ENCODE measurements around the gene CNTN5. TPM values are rescaled to one million over a fixed set of nuclear protein-coding genes. Genes with fewer than 3 reads are reported as not detected.

The CNTN5 gene
- total RNA-seq, 4 donors from 2014 or later: 0.51 to 2.3 (median 0.58) TPM; not detected in 1

- Histone ChIP-seq H3K9me3 (no peaks in the 10 kb centered on the region), H3K4me1 (no peaks in the 10 kb centered on the region), H3K27ac (no peak overlapping the region), H3K4me3 (no peak overlapping the region), H3K36me3 (no peaks in the 10 kb centered on the region), H3K27me3 (no peaks in the 10 kb centered on the region)
- TF ChIP-seq POLR2A (IDR thresholded peaks at IDR 0.05) (no peak), CTCF (IDR thresholded peaks at IDR 0.05) (no peak)
- intact Hi-C loops (cut with DNase I; ENCODE audit: low total_unique reads): no loop called here
- DNase-seq: no peak
Observed at GRCh38 chr11:99135508-99135907, 114.8 kb downstream of the CNTN5 start.

- H3K27ac ChIP-seq: no peak overlapping the region
- TF ChIP-seq CTCF (IDR thresholded peaks at IDR 0.05) (no peak), POLR2A (IDR thresholded peaks at IDR 0.05) (no peak)
- H3K36me3 ChIP-seq: no peaks in the 10 kb centered on the region
- no peaks in the 10 kb centered on the region for H3K4me1 ChIP-seq
- no peaks in the 10 kb centered on the region for H3K9me3 ChIP-seq
- no peaks in the 10 kb centered on the region for H3K27me3 ChIP-seq
- intact Hi-C loops (cut with DNase I; ENCODE audit: low total_unique reads): no loop called here
- no peak for DNase-seq
- no peak overlapping the region for H3K4me3 ChIP-seq
Observed at GRCh38 chr11:99142237-99142636, 121.5 kb downstream of the CNTN5 start.

GRCh38 chr11:99148352-99148751 lies 127.6 kb downstream of the CNTN5 start:
- no peak for TF ChIP-seq CTCF (IDR thresholded peaks at IDR 0.05)
- TF ChIP-seq POLR2A (IDR thresholded peaks at IDR 0.05): no peak
- H3K4me3 ChIP-seq: no peak overlapping the region
- H3K27me3 ChIP-seq: no peaks in the 10 kb centered on the region
- DNase-seq: no peak
- no peaks in the 10 kb centered on the region for H3K36me3 ChIP-seq
- H3K9me3 ChIP-seq: no peaks in the 10 kb centered on the region
- H3K4me1 ChIP-seq: no peaks in the 10 kb centered on the region
- H3K27ac ChIP-seq: no peak overlapping the region
- intact Hi-C loops (cut with DNase I; ENCODE audit: low total_unique reads): no loop called here

GRCh38 chr11:99154277-99154676 lies 133.5 kb downstream of the CNTN5 start:
- TF ChIP-seq CTCF (IDR thresholded peaks at IDR 0.05): no peak
- no peak for TF ChIP-seq POLR2A (IDR thresholded peaks at IDR 0.05)
- no peak for DNase-seq
- no peak overlapping the region for H3K27ac ChIP-seq
- no peaks in the 10 kb centered on the region for H3K9me3 ChIP-seq
- no peaks in the 10 kb centered on the region for H3K36me3 ChIP-seq
- no peaks in the 10 kb centered on the region for H3K4me1 ChIP-seq
- intact Hi-C loops (cut with DNase I; ENCODE audit: low total_unique reads): no loop called here
- no peaks in the 10 kb centered on the region for H3K27me3 ChIP-seq
- H3K4me3 ChIP-seq: no peak overlapping the region

- Histone ChIP-seq H3K9me3 (no peaks in the 10 kb centered on the region), H3K27me3 (no peaks in the 10 kb centered on the region), H3K36me3 (no peaks in the 10 kb centered on the region), H3K27ac (no peak overlapping the region), H3K4me1 (no peaks in the 10 kb centered on the region), H3K4me3 (no peak overlapping the region)
- intact Hi-C loops (cut with DNase I; ENCODE audit: low total_unique reads): no loop called here
- TF ChIP-seq CTCF (IDR thresholded peaks at IDR 0.05) (no peak), POLR2A (IDR thresholded peaks at IDR 0.05) (no peak)
- DNase-seq: no peak
Observed at GRCh38 chr11:99160447-99160846, 139.7 kb downstream of the CNTN5 start.

Measured in uterus (tissue), 4 donors.